GM12872 (cell line): ENCODE measurements around the gene LCE1E.

ENCODE experiments used
- TF ChIP-seq, protein P1 (sequence below): IDR thresholded peaks from 3 replicates; pipeline ENCODE4 v1.5.1; 2011; ENCODE audit warnings: low read depth, mild to moderate bottlenecking, low read length, moderate library complexity; ENCODE audit not compliant: insufficient read depth

The LCE1E gene

DNA sequence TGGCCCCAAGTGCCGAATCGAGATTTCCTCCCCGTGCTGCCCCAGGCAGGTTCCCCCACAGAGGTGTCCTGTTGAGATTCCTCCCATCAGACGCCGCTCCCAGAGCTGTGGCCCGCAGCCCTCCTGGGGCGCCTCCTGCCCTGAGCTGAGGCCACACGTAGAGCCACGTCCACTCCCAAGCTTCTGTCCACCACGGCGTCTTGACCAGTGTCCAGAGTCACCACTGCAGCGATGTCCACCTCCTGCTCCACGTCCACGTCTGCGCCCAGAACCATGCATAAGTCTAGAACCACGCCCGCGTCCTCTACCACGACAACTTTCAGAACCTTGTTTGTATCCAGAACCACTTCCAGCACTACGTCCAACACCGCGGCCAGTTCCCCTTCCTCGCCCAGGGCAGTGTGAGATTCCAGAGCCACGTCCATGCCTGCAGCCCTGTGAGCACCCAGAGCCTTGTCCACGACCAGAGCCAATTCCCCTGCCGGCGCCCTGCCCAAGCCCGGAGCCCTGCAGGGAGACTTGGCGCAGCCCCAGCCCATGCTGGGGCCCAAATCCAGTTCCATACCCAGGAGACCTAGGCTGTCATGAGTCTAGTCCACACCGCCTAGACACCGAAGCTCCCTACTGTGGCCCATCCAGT lies 25.4 kb upstream of the LCE1E start:
- TF ChIP-seq, protein P1, sequence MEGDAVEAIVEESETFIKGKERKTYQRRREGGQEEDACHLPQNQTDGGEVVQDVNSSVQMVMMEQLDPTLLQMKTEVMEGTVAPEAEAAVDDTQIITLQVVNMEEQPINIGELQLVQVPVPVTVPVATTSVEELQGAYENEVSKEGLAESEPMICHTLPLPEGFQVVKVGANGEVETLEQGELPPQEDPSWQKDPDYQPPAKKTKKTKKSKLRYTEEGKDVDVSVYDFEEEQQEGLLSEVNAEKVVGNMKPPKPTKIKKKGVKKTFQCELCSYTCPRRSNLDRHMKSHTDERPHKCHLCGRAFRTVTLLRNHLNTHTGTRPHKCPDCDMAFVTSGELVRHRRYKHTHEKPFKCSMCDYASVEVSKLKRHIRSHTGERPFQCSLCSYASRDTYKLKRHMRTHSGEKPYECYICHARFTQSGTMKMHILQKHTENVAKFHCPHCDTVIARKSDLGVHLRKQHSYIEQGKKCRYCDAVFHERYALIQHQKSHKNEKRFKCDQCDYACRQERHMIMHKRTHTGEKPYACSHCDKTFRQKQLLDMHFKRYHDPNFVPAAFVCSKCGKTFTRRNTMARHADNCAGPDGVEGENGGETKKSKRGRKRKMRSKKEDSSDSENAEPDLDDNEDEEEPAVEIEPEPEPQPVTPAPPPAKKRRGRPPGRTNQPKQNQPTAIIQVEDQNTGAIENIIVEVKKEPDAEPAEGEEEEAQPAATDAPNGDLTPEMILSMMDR = no peak

DNA sequence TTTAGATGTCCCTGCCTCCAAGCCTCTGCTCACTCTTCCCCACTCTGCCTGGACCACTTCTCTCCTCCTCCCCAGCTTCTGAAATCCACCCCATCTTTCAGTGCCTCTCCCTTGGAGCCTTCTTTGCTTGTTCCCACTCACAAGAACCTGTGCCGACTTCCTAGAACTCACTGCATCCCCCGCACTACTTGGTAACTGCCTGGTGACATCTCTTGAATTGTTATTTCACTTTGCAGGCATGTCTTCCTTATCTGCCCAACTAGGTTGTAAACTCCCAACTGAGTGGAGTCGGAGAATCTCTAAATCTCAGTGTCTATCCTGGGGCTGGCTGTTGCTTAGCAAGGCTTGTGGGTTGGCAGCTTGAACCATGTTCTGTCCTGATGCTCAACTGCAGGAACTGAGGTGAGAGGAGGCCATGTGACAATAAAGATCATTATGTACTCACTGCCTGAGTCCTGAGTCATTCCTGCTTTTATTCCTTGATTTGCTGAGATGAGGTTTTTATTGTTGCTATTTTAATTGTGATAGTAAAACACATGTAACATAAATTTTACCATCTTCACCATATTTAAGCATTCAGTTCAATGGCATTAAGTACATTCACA lies 24.3 kb upstream of the LCE1E start:
- TF ChIP-seq, protein P1 = no peak

DNA sequence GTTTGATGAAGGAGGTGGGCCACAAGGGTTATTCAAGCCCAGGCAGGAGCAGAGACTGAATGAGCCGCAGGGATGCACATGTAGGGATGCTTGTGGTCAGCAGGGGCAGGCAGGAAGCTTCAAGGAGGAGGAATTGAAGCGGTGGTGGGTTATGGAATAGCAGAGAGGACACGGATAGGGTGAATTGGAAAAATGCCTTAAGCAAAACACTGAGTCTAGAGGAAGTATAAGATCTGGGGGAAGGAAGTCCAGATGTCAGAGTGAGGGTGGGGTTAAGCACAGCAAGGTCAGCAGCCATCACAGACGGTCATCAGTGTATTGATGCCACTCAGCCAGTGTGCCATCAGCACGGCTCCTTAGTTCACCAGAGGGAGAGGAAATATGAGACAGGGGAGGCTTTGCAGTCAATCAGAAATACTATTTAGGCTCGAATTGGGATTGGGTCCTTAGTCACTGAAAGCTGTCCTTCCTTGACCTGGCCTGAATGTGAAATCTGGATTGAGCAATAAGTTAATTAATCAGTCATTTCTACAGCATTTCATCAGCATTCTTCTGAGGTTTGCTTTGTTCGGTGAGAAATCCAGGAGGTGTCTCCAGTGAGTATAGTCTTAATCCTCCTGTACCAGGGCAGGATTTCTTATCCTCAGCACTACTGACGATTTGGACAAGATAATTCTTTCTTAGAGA lies 17.1 kb upstream of the LCE1E start:
- TF ChIP-seq, protein P1 = no peak

DNA sequence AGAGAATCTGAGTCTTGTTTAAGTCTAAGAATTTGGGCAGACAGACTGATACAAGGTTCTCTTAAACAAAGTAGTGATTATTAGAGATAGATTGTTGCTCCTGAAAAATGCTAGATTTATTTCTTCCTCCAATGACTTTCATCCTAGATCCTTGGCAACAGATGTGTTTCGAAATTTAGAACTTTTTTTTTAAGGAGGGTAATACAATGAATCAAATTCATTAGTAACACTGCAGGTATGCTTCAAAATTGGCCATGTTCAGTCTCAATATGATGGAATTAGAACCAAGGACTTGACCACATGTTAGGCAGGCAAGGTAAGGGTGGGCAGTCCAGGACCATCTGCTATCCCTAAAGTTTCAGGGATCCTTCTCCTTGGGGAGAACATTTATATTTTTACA lies 15.6 kb upstream of the LCE1E start:
- TF ChIP-seq, protein P1 = no peak

DNA sequence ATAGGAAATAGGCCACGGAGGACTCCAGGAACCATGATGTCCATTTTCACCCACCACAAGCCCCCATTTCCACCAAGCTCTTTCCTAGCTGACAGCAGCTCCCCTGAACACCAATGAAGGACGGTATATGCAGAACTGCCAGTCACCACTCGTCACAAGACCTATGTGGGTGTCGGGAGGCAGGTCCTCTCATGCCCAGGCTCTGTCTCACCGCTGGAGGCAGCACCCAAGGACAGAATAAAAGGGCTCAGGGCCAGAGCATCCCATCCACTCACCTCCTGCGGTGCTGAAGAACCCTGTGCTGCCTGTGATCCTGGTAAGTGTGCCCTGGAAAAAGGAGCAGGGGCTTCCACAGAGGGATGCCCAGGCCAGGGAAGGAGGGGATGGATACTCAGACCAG lies 11.2 kb upstream of the LCE1E start, which contains the start of gene LCE1F:
Gene LCE1F (plus strand): TSS at position 266 of the 400 bp plus-strand sequence. CDS start 1,232 bp downstream, outside the sequence.
- TF ChIP-seq, protein P1 = peak; percentile 24; the same call in 1 of the 3 replicates

DNA sequence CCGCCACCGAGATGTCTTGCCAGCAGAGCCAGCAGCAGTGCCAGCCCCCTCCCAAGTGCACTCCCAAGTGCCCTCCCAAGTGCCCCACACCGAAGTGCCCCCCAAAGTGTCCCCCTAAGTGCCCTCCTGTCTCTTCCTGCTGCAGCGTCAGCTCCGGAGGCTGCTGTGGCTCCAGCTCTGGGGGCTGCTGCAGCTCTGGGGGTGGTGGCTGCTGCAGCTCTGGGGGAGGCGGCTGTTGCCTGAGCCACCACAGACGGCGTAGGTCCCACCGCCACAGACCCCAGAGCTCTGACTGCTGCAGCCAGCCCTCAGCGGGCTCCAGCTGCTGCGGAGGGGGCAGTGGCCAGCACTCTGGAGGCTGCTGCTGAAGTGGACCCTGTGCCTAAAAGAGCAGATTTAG lies 9.7 kb upstream of the LCE1E start:
- TF ChIP-seq, protein P1 = no peak

DNA sequence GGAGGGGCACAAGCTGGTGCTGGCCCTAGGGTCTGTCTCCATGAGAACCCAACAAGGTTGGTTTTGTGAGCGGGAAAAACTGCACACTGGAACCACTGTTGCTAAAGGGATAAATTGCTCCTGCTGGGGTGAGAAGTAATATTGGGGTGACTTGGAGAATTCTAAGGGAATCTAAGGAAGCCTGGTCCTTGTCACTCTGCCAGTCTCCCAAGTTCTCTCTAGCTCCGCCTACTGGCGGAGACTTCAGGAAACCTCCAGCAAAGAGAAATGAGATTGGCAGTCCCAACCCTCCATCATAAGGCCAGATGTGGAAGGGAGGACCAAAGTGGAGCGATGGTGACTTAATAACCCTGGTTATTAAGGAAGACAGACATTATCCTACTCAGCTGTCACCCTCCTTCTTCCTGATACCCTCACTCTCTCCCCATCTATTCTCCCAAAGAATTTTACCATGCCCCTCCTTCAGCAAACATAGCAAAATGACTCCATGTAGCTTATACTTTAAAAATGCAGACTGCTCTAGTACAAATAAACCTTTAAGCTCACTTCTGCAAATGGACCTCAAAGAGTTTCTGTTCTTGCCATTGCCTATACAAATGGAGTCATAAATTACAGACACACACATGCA lies 8.4 kb upstream of the LCE1E start:
- TF ChIP-seq, protein P1 = peak; percentile 79
